ENCODE measurements around the gene TTYH2. TPM values are rescaled to one million over a fixed set of nuclear protein-coding genes. Genes with fewer than 3 reads are reported as not detected.

Gene TTYH2
- total RNA-seq, 3 donors from 2014 or later (not counting 1 experiment from before 2014, with no cell fraction given), result 4.3 to 7.9 (median 4.8) TPM

- Histone ChIP-seq H3K27ac (ENCODE audit: low read length) (no peak overlapping the region), H3K36me3 (ENCODE audit: control insufficient read depth, insufficient read depth, low read length) (no peaks in the 10 kb centered on the region), H3K4me1 (ENCODE audit: control insufficient read depth, insufficient read depth, low read length) (no peaks in the 10 kb centered on the region), H3K9me3 (ENCODE audit: control insufficient read depth, insufficient read depth, low read length) (no peaks in the 10 kb centered on the region), H3K27me3 (ENCODE audit: control insufficient read depth, insufficient read depth, low read length) (no peaks in the 10 kb centered on the region), H3K4me3 (ENCODE audit: low read length) (no peak overlapping the region)
- Mint-ChIP-seq H3K36me3 (no peaks in the 10 kb centered on the region), H3K4me3 (no peak overlapping the region), H3K4me1 (peaks cover 0 to 6% of the 10 kb centered on the region in 2 donors), H3K27ac (no peak overlapping the region), H3K9me3 (no peaks in the 10 kb centered on the region), H3K27me3 (ENCODE audit: low read depth in 2 of 2) (no peaks in the 10 kb centered on the region)
- ATAC-seq (no peak), DNase-seq (no peak)
- TF ChIP-seq CTCF (IDR thresholded peaks at IDR 0.05), result no peak
- intact Hi-C loops (cut with micrococcal nuclease), result no loop called here
- 90% methylated on average over 20 of the region's 21 CpGs for WGBS (ENCODE audit: insufficient coverage)
Measured at GRCh38 chr17:74245145-74245831, 31.9 kb downstream of the TTYH2 start.

- no peaks in the 10 kb centered on the region for H3K9me3 Mint-ChIP-seq
- no peak overlapping the region for H3K27ac Mint-ChIP-seq
- no peaks in the 10 kb centered on the region for H3K36me3 ChIP-seq (ENCODE audit: control insufficient read depth, insufficient read depth, low read length)
- H3K36me3 Mint-ChIP-seq, result no peaks in the 10 kb centered on the region
- no peaks in the 10 kb centered on the region for H3K27me3 ChIP-seq (ENCODE audit: control insufficient read depth, insufficient read depth, low read length)
- H3K27ac ChIP-seq (ENCODE audit: low read length), result no peak overlapping the region
- peaks cover 0 to 6% of the 10 kb centered on the region in 2 donors for H3K4me1 Mint-ChIP-seq
- H3K9me3 ChIP-seq (ENCODE audit: control insufficient read depth, insufficient read depth, low read length), result no peaks in the 10 kb centered on the region
- no peak for DNase-seq
- H3K4me3 ChIP-seq (ENCODE audit: low read length), result no peak overlapping the region
- no peaks in the 10 kb centered on the region for H3K4me1 ChIP-seq (ENCODE audit: control insufficient read depth, insufficient read depth, low read length)
- H3K4me3 Mint-ChIP-seq, result no peak overlapping the region
- intact Hi-C loops (cut with micrococcal nuclease), result no loop called here
- no peak for ATAC-seq
- TF ChIP-seq CTCF (IDR thresholded peaks at IDR 0.05), result no peak
- no peaks in the 10 kb centered on the region for H3K27me3 Mint-ChIP-seq (ENCODE audit: low read depth in 2 of 2)
- 57% methylated on average over 4 of the region's 5 CpGs for WGBS (ENCODE audit: insufficient coverage)
Measured at GRCh38 chr17:74245871-74246270, 32.5 kb downstream of the TTYH2 start.

- ATAC-seq, result no peak
- peaks cover 0 to 6% of the 10 kb centered on the region in 2 donors for H3K4me1 Mint-ChIP-seq
- DNase-seq, result no peak
- 49% methylated on average over 16 of the region's 17 CpGs for WGBS (ENCODE audit: insufficient coverage)
- intact Hi-C loops (cut with micrococcal nuclease), result no loop called here
- H3K4me1 ChIP-seq (ENCODE audit: control insufficient read depth, insufficient read depth, low read length), result no peaks in the 10 kb centered on the region
- no peaks in the 10 kb centered on the region for H3K36me3 ChIP-seq (ENCODE audit: control insufficient read depth, insufficient read depth, low read length)
- no peaks in the 10 kb centered on the region for H3K27me3 ChIP-seq (ENCODE audit: control insufficient read depth, insufficient read depth, low read length)
- no peak overlapping the region for H3K4me3 ChIP-seq (ENCODE audit: low read length)
- H3K4me3 Mint-ChIP-seq, result no peak overlapping the region
- no peak for TF ChIP-seq CTCF (IDR thresholded peaks at IDR 0.05)
- no peaks in the 10 kb centered on the region for H3K9me3 Mint-ChIP-seq
- H3K9me3 ChIP-seq (ENCODE audit: control insufficient read depth, insufficient read depth, low read length), result no peaks in the 10 kb centered on the region
- no peaks in the 10 kb centered on the region for H3K36me3 Mint-ChIP-seq
- H3K27ac Mint-ChIP-seq, result no peak overlapping the region
- H3K27ac ChIP-seq (ENCODE audit: low read length), result no peak overlapping the region
- H3K27me3 Mint-ChIP-seq (ENCODE audit: low read depth in 2 of 2), result no peaks in the 10 kb centered on the region
Measured at GRCh38 chr17:74249590-74250270, 36.4 kb downstream of the TTYH2 start.

Data from natural killer cell (primary cell).